GM18873 (cell line): ENCODE results near the gene SSC4D.
"Not testable (repeated sequence)": the region's sequence is repeated elsewhere in the genome, so short reads cannot be mapped to it uniquely, and the experiment has no call there.

Experiments
- ATAC-seq: cut with Tn5 transposase; IDR thresholded peaks from one replicate; pipeline ENCODE4 v1.9.1; 2021; ENCODE audit warnings: mild to moderate bottlenecking, moderate library complexity, moderate number of reproducible peaks; ENCODE audit not compliant: unreplicated experiment, low FRiP score

Gene SSC4D

GRCh38 chr7:76409537-76409936, at the start of gene SSC4D:
SSC4D (minus strand) TSS chr7:76409697; CDS start chr7:76404439, 5,258 bp downstream.
- no peak for ATAC-seq

GRCh38 chr7:76458504-76458903, 49.0 kb upstream of the SSC4D start:
- ATAC-seq, result not testable (repeated sequence)

GRCh38 chr7:76457017-76457416, 47.5 kb upstream of the SSC4D start:
- not testable (repeated sequence) for ATAC-seq

- ATAC-seq, result peak; percentile 79
Measured at GRCh38 chr7:76445577-76446008, 36.1 kb upstream of the SSC4D start.

- not testable (repeated sequence) for ATAC-seq
Measured at GRCh38 chr7:76443846-76444245, 34.3 kb upstream of the SSC4D start.

GRCh38 chr7:76442664-76443446, 33.4 kb upstream of the SSC4D start:
- not testable (repeated sequence) for ATAC-seq

- not testable (repeated sequence) for ATAC-seq
Measured at GRCh38 chr7:76441792-76442191, 32.3 kb upstream of the SSC4D start.

GRCh38 chr7:76440404-76440803, 30.9 kb upstream of the SSC4D start:
- ATAC-seq, result not testable (repeated sequence)

GRCh38 chr7:76439120-76439888, 29.8 kb upstream of the SSC4D start:
- not testable (repeated sequence) for ATAC-seq

- peak; percentile 73 for ATAC-seq
Measured at GRCh38 chr7:76437873-76438272, 28.4 kb upstream of the SSC4D start.

GRCh38 chr7:76430836-76431235, 21.3 kb upstream of the SSC4D start:
- ATAC-seq, result no peak

GRCh38 chr7:76430211-76430610, 20.7 kb upstream of the SSC4D start:
- ATAC-seq, result no peak

GRCh38 chr7:76428868-76429805, 19.6 kb upstream of the SSC4D start:
- no peak for ATAC-seq

- no peak for ATAC-seq
Measured at GRCh38 chr7:76428149-76428823, 18.8 kb upstream of the SSC4D start.

GRCh38 chr7:76427635-76428034, 18.1 kb upstream of the SSC4D start:
- no peak for ATAC-seq

- no peak for ATAC-seq
Measured at GRCh38 chr7:76426246-76426645, 16.7 kb upstream of the SSC4D start.

GRCh38 chr7:76425558-76425957, 16.1 kb upstream of the SSC4D start:
- ATAC-seq, result not testable (repeated sequence)

GRCh38 chr7:76425156-76425555, 15.7 kb upstream of the SSC4D start:
- no peak for ATAC-seq

- no peak for ATAC-seq
Measured at GRCh38 chr7:76424413-76425111, 15.1 kb upstream of the SSC4D start, which contains the start of gene ZP3. ZP3 (plus strand) TSS chr7:76424950; CDS start chr7:76424965, 15 bp downstream.
